ENCODE measurements around the gene CD8B2.

The CD8B2 gene

GRCh38 chr2:106532236-106532635 is 45.1 kb downstream of the CD8B2 start:
- peaks cover 6% of the 10 kb centered on the region for H3K27me3 Mint-ChIP-seq
- no peaks in the 10 kb centered on the region for H3K4me1 Mint-ChIP-seq
- H3K36me3 Mint-ChIP-seq = no peaks in the 10 kb centered on the region
- H3K4me3 Mint-ChIP-seq = no peak overlapping the region
- no peaks in the 10 kb centered on the region for H3K9me3 Mint-ChIP-seq
- H3K27ac Mint-ChIP-seq = no peak overlapping the region

- H3K36me3 Mint-ChIP-seq = no peaks in the 10 kb centered on the region
- no peaks in the 10 kb centered on the region for H3K4me1 Mint-ChIP-seq
- no peaks in the 10 kb centered on the region for H3K9me3 Mint-ChIP-seq
- H3K27ac Mint-ChIP-seq = no peak overlapping the region
- peaks cover 6% of the 10 kb centered on the region for H3K27me3 Mint-ChIP-seq
- H3K4me3 Mint-ChIP-seq = no peak overlapping the region
Measured at GRCh38 chr2:106534471-106534870, 47.3 kb downstream of the CD8B2 start.

- Mint-ChIP-seq H3K4me1 (no peaks in the 10 kb centered on the region), H3K27me3 (peaks cover 3% of the 10 kb centered on the region), H3K9me3 (no peaks in the 10 kb centered on the region), H3K4me3 (no peak overlapping the region), H3K27ac (no peak overlapping the region), H3K36me3 (no peaks in the 10 kb centered on the region)
Measured at GRCh38 chr2:106536490-106536889, 49.3 kb downstream of the CD8B2 start.

- Mint-ChIP-seq H3K36me3 (no peaks in the 10 kb centered on the region), H3K27me3 (peaks cover 3% of the 10 kb centered on the region), H3K9me3 (no peaks in the 10 kb centered on the region), H3K4me1 (no peaks in the 10 kb centered on the region), H3K4me3 (no peak overlapping the region), H3K27ac (no peak overlapping the region)
Measured at GRCh38 chr2:106537047-106537446, 49.9 kb downstream of the CD8B2 start.

- no peaks in the 10 kb centered on the region for H3K9me3 Mint-ChIP-seq
- no peak overlapping the region for H3K27ac Mint-ChIP-seq
- H3K4me1 Mint-ChIP-seq = peaks cover 2% of the 10 kb centered on the region
- no peaks in the 10 kb centered on the region for H3K36me3 Mint-ChIP-seq
- H3K4me3 Mint-ChIP-seq = no peak overlapping the region
- H3K27me3 Mint-ChIP-seq = peaks cover 4% of the 10 kb centered on the region
Measured at GRCh38 chr2:106537791-106538191, 50.6 kb downstream of the CD8B2 start.

GRCh38 chr2:106540886-106541285 is 53.7 kb downstream of the CD8B2 start:
- H3K4me3 Mint-ChIP-seq = no peak overlapping the region
- peaks cover 6% of the 10 kb centered on the region for H3K27me3 Mint-ChIP-seq
- H3K27ac Mint-ChIP-seq = no peak overlapping the region
- no peaks in the 10 kb centered on the region for H3K9me3 Mint-ChIP-seq
- H3K4me1 Mint-ChIP-seq = peaks cover 3% of the 10 kb centered on the region
- H3K36me3 Mint-ChIP-seq = no peaks in the 10 kb centered on the region

- peaks cover 6% of the 10 kb centered on the region for H3K27me3 Mint-ChIP-seq
- no peaks in the 10 kb centered on the region for H3K36me3 Mint-ChIP-seq
- H3K9me3 Mint-ChIP-seq = no peaks in the 10 kb centered on the region
- no peak overlapping the region for H3K4me3 Mint-ChIP-seq
- peaks cover 3% of the 10 kb centered on the region for H3K4me1 Mint-ChIP-seq
- no peak overlapping the region for H3K27ac Mint-ChIP-seq
Measured at GRCh38 chr2:106541333-106541732, 54.2 kb downstream of the CD8B2 start.

GRCh38 chr2:106542746-106543359 is 55.7 kb downstream of the CD8B2 start:
- H3K4me1 Mint-ChIP-seq = peaks cover 3% of the 10 kb centered on the region
- H3K27me3 Mint-ChIP-seq = peaks cover 6% of the 10 kb centered on the region
- H3K9me3 Mint-ChIP-seq = no peaks in the 10 kb centered on the region
- no peak overlapping the region for H3K27ac Mint-ChIP-seq
- peak overlapping the region; percentile 74 for H3K4me3 Mint-ChIP-seq
- H3K36me3 Mint-ChIP-seq = no peaks in the 10 kb centered on the region

- no peaks in the 10 kb centered on the region for H3K9me3 Mint-ChIP-seq
- peaks cover 3% of the 10 kb centered on the region for H3K4me1 Mint-ChIP-seq
- H3K4me3 Mint-ChIP-seq = no peak overlapping the region
- no peaks in the 10 kb centered on the region for H3K36me3 Mint-ChIP-seq
- H3K27me3 Mint-ChIP-seq = peaks cover 6% of the 10 kb centered on the region
- H3K27ac Mint-ChIP-seq = no peak overlapping the region
Measured at GRCh38 chr2:106545007-106545406, 57.8 kb downstream of the CD8B2 start.

DNA sequence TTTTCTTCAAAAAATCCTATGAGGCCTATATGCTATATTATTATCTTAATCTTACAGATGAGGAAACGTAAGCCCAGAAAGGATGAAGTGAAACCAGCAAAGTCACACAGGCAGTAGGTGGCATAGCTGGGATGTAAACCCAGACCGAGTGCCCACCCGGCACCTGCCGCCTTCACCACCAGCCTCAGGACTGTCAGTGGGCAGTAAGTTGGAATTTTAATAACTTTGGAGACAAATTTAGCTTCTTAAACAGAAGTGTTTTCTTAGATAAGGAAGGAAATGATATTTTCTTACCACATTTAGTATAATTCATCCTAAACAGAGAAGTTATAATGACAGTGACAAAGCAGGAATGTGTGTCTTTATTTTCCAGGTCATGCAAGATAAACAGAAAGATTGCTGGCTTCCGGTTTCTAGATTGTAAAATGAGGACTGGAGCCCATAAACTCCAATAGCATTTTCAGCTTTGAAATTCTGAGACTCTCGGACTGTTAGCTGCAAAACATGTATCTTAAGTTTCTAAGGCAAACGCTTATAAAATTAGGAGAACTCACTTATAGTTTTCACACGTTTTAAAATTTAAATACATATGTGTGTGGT is 59.3 kb downstream of the CD8B2 start:
- Mint-ChIP-seq H3K27me3 (peaks cover 6% of the 10 kb centered on the region), H3K36me3 (no peaks in the 10 kb centered on the region), H3K4me3 (no peak overlapping the region), H3K27ac (no peak overlapping the region), H3K4me1 (peaks cover 3% of the 10 kb centered on the region), H3K9me3 (no peaks in the 10 kb centered on the region)

DNA sequence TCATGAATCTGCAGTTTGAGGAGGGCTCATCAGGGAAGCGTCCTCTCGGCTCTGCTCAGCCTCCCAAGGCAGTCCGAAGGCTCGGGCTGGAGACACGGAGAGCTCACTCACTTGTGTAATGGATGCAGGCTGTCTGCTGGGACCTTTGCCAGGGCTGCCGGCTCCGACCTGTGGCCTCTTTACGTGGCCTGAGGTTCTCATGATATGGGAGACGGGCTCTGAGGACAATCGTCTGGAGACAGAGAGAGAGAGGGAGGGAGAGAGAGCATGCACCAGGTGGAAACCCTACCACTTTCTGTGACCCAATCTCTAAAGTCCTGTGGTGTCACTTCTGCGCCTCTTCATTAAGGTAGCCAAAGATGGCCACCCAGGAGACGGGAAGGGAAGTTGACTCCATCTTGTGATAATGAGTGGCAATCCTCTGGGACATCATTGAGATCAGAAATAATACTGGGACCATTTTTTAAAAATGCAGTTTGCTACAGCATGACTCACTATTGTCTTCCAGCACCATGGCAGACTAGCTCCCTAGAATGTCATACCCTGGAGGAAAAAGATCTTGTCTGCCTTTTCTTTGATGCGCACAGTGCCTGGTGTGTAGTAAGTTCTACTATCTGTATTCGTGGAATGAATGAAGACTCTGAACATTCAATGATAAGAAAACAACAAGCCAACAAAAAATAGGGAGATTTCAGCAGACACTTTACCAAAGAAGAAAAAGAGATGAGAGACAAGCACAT is 60.2 kb downstream of the CD8B2 start:
- Mint-ChIP-seq H3K4me1 (peaks cover 3% of the 10 kb centered on the region), H3K27ac (no peak overlapping the region), H3K9me3 (no peaks in the 10 kb centered on the region), H3K27me3 (peaks cover 6% of the 10 kb centered on the region), H3K4me3 (no peak overlapping the region), H3K36me3 (no peaks in the 10 kb centered on the region)

DNA sequence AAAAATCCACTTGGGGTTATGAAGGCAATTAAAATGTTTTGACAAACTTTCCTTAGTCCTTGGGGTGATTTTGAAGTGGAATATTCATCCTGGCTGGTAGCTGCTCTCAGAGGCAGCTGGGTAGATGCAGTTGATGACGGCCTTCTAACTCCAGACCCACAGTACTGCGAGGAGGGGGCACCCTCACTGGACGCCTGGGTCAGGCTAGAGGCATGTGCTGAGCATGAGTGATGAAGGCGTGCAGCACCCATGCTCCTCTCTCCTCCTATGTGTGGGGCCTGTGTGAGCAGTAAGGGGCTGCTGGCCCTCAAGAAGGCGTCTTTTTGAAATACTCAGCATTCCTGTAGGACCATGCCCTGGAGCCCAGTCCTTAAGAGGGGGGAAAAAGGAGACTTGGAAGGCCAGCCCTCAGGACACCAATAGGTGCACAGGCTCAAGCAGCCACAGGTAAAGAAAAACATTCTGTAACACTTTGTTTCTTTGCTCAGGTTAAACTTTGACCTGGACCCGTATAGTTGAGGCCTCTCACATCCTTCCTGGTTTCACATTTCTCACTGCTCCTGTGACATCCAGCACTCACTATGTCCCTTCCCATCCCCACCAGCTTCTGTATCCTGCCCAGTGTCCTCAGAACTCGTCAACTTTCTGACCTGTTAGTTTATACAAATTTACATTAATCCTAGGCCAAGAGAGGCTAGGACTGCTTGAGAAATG is 64.4 kb downstream of the CD8B2 start:
- no peaks in the 10 kb centered on the region for H3K36me3 Mint-ChIP-seq
- H3K27me3 Mint-ChIP-seq = no peaks in the 10 kb centered on the region
- no peaks in the 10 kb centered on the region for H3K4me1 Mint-ChIP-seq
- no peak overlapping the region for H3K27ac Mint-ChIP-seq
- no peak overlapping the region for H3K4me3 Mint-ChIP-seq
- no peaks in the 10 kb centered on the region for H3K9me3 Mint-ChIP-seq

DNA sequence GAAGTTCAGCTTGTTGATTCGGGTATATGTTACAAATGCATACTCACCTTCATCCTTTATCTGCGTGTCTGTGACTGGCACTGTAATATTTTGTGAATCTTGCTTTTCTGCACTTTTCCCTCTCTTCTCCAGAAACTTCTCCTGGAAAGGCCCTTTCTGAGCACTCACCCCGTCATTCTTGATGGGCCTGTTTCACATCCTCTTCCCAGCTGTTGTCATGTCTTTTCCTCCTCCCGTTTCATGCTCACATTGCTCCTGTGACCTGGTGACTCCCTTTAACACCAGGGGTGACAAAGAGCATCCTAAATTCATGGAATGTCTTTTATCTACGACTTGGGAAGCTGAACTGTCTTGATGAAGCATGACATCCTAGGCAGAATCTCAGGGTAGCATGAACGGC is 65.8 kb downstream of the CD8B2 start:
- Mint-ChIP-seq H3K27ac (no peak overlapping the region), H3K36me3 (no peaks in the 10 kb centered on the region), H3K4me3 (no peak overlapping the region), H3K4me1 (no peaks in the 10 kb centered on the region), H3K9me3 (no peaks in the 10 kb centered on the region), H3K27me3 (no peaks in the 10 kb centered on the region)

DNA sequence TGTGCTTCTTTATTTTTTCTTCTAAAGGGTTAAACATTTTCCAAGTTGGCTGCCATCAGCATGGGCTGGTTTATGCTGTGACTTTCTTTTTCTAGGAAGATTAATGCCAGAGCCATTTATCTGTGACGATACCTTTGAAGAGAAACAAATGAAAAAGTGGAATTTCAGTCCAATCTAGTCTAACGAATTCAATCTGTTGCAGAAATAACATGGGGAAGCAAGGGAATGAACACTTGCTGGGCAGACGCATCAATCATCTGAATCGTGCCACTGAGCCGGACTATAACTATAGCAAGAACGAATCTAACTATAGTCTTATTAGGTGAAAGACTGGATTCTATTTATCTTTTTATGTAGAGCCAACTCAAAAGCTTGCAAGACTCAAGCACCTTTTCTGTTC is 66.2 kb downstream of the CD8B2 start:
- Mint-ChIP-seq H3K4me1 (no peaks in the 10 kb centered on the region), H3K36me3 (no peaks in the 10 kb centered on the region), H3K27me3 (no peaks in the 10 kb centered on the region), H3K27ac (no peak overlapping the region), H3K9me3 (no peaks in the 10 kb centered on the region), H3K4me3 (no peak overlapping the region)

- Mint-ChIP-seq H3K27me3 (no peaks in the 10 kb centered on the region), H3K36me3 (no peaks in the 10 kb centered on the region), H3K4me3 (no peak overlapping the region), H3K27ac (no peak overlapping the region), H3K4me1 (no peaks in the 10 kb centered on the region), H3K9me3 (no peaks in the 10 kb centered on the region)
Measured at GRCh38 chr2:106554411-106554810, 67.2 kb downstream of the CD8B2 start.

DNA sequence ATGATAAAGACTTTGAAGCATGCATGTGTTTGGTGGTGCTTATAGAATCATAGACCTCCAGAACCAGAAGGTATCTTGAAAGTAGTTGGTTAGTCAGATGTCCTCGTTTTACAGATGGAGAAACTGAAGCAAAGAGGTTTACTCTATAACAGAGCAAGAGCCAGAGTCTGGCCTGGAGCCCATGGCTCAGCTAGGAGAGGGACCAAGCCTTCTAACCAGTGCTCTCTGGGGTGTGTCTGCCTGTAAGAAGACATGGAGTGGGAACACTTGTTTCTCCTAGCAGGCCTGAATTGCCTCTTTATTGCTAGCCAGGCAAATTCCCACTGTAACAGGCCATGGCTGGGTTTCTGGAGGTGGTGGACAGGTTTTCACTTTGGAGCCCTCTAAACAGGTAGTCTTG is 67.9 kb downstream of the CD8B2 start:
- Mint-ChIP-seq H3K4me3 (no peak overlapping the region), H3K27ac (no peak overlapping the region), H3K4me1 (no peaks in the 10 kb centered on the region), H3K27me3 (no peaks in the 10 kb centered on the region), H3K9me3 (no peaks in the 10 kb centered on the region), H3K36me3 (no peaks in the 10 kb centered on the region)
